Endothelial cell of umbilical vein (primary cell): Measurements from ENCODE around the gene SORCS2. TPM values are rescaled to one million over a fixed set of nuclear protein-coding genes. Genes with fewer than 3 reads are reported as not detected.

ENCODE experiments used
- BruUV-seq: library from RNA; stranded (reverse); fragments of 400-500 nt; replicated peaks from 2 replicates; lab custom pipeline; 2021; lab: Mats Ljungman, UMichigan
- CTCF ChIA-PET: fragments of 300-600, 350-600 bp; sonication (Branson Sonifier 250); formaldehyde crosslinking; loops from one replicate; lab custom pipeline; 2021; ENCODE audit warnings: antibody characterized with exemption, inconsistent platforms; lab: Charles Lee
- POLR2A ChIA-PET: fragments of 300-600, 350-600 bp; sonication (Branson Sonifier 250); formaldehyde crosslinking; loops from one replicate; lab custom pipeline; 2021; ENCODE audit warnings: antibody characterized with exemption, inconsistent platforms; lab: Charles Lee
- DNase-seq: peaks from one replicate; pipeline ENCODE4 v3.0.0-alpha.2; 2011; ENCODE audit warnings: low read depth, low spot score
- FAIRE-seq: peaks from 2 replicates; lab custom pipeline; 2011; peaks lifted over from hg19 to GRCh38; lab: Jason Lieb, UNC
- H2AFZ ChIP-seq: 2 replicates; pipeline ENCODE4 v1.6.0; 2012; ENCODE audit warnings: low read depth, low read length, control low read depth, inconsistent platforms
- H3K27ac ChIP-seq: 2 replicates; pipeline ENCODE4 v1.5.1; 2011; ENCODE audit warnings: low read depth, mild to moderate bottlenecking, control low read depth, low read length, moderate library complexity; ENCODE audit not compliant: insufficient read depth
- H3K27me3 ChIP-seq, 2 experiments: 2 replicates each; pipeline versions ENCODE4 v1.6.0 to v1.6.1; 2011; ENCODE audit warnings: low read length in 2 of 2, mixed read lengths in 1 of 2; ENCODE audit not compliant: control insufficient read depth in 2 of 2, insufficient read depth in 2 of 2
- H3K36me3 ChIP-seq, 2 experiments: 2 replicates in 1 of 2; 3 replicates in 1 of 2; pipeline ENCODE4 v1.5.1; 2011; ENCODE audit warnings: low read length in 2 of 2, mild to moderate bottlenecking in 1 of 2, moderate library complexity in 1 of 2; ENCODE audit not compliant: control insufficient read depth in 2 of 2, insufficient read depth in 2 of 2; ENCODE audit errors: extremely low read depth in 1 of 2
- H3K4me1 ChIP-seq: 3 replicates; pipeline ENCODE4 v1.5.1; 2011; ENCODE audit warnings: mild to moderate bottlenecking, low read length; ENCODE audit not compliant: control insufficient read depth, insufficient read depth; ENCODE audit errors: extremely low read depth
- H3K4me2 ChIP-seq: 2 replicates; pipeline ENCODE4 v1.6.1; 2011; ENCODE audit warnings: low read length, control low read depth, mixed read lengths; ENCODE audit not compliant: insufficient read depth
- H3K4me3 ChIP-seq, 3 experiments: fragments of 200-600 bp in 1 of 3; sonication (generic), shearing (Covaris generic) in 1 of 3; replicated peaks in 1 of 3; 2 replicates each; pipeline ENCODE4 v1.5.1; 2011 to 2016; ENCODE audit warnings: control low read depth in 3 of 3, low read length in 3 of 3, mild to moderate bottlenecking in 2 of 3, inconsistent platforms in 1 of 3, low read depth in 1 of 3, moderate library complexity in 1 of 3; ENCODE audit not compliant: insufficient read depth in 1 of 3
- H3K79me2 ChIP-seq: 2 replicates; pipeline ENCODE4 v1.6.0; 2012; ENCODE audit warnings: low read length, inconsistent platforms; ENCODE audit not compliant: control insufficient read depth, insufficient read depth
- H3K9ac ChIP-seq: replicated peaks from 2 replicates; pipeline ENCODE3; 2011; ENCODE audit warnings: low read length, control low read depth; ENCODE audit not compliant: insufficient read depth; ENCODE audit errors: extremely low read depth
- H3K9me1 ChIP-seq: replicated peaks from 3 replicates; pipeline ENCODE4 v1.6.0; 2011; ENCODE audit warnings: mild to moderate bottlenecking, low read length; ENCODE audit not compliant: control insufficient read depth, insufficient read depth; ENCODE audit errors: extremely low read depth
- H3K9me3 ChIP-seq: replicated peaks from 2 replicates; pipeline ENCODE4 v1.5.1; 2012; ENCODE audit warnings: low read length, inconsistent platforms; ENCODE audit not compliant: control insufficient read depth, insufficient read depth
- H4K20me1 ChIP-seq: replicated peaks from 2 replicates; pipeline ENCODE3; 2011; ENCODE audit warnings: mild to moderate bottlenecking, low read length; ENCODE audit not compliant: control insufficient read depth, insufficient read depth; ENCODE audit errors: extremely low read depth
- CTCF ChIP-seq, 2 donors: IDR thresholded peaks; 1 replicate in 1 of 2; 2 replicates in 1 of 2; pipeline ENCODE4 v1.5.1; 2011; ENCODE audit warnings: low read length in 2 of 2, mild to moderate bottlenecking in 2 of 2, moderate library complexity in 2 of 2, control low read depth in 1 of 2, inconsistent platforms in 1 of 2, low read depth in 1 of 2; ENCODE audit not compliant: insufficient read depth in 1 of 2; ENCODE audit errors: extremely low read depth in 1 of 2
- EZH2 ChIP-seq: IDR thresholded peaks from 2 replicates; pipeline ENCODE4 v1.6.1; 2012; ENCODE audit warnings: borderline replicate concordance, low read depth, mild to moderate bottlenecking, moderate library complexity, low read length, inconsistent platforms; ENCODE audit not compliant: severe bottlenecking
- FOS ChIP-seq: IDR thresholded peaks from 2 replicates; pipeline ENCODE4 v1.6.1; 2011; ENCODE audit warnings: mild to moderate bottlenecking, low read length, moderate library complexity, borderline replicate concordance; ENCODE audit not compliant: insufficient read depth
- GATA2 ChIP-seq: IDR thresholded peaks from 2 replicates; pipeline ENCODE4 v1.7.0; 2011; ENCODE audit warnings: low read depth, mild to moderate bottlenecking, moderate library complexity, mixed read lengths, low read length; ENCODE audit not compliant: insufficient read length, insufficient read depth
- JUN ChIP-seq: IDR thresholded peaks from 2 replicates; pipeline ENCODE4 v1.6.1; 2011; ENCODE audit warnings: borderline replicate concordance, low read depth; ENCODE audit not compliant: insufficient read length, insufficient read depth
- MAX ChIP-seq: IDR thresholded peaks from 2 replicates; pipeline ENCODE4 v1.6.1; 2011; ENCODE audit not compliant: insufficient read depth, insufficient read length
- MYC ChIP-seq: IDR thresholded peaks from one replicate; pipeline ENCODE4 v1.6.1; 2011; ENCODE audit warnings: mild to moderate bottlenecking, low read depth, low read length
- POLR2A ChIP-seq: IDR thresholded peaks from 2 replicates; pipeline ENCODE4 v1.6.1; 2012; ENCODE audit warnings: low read depth, mild to moderate bottlenecking, control low read depth, low read length
- POLR2AphosphoS5 ChIP-seq: IDR thresholded peaks from 2 replicates; pipeline ENCODE4 v1.6.1; 2012; ENCODE audit warnings: low read depth, mild to moderate bottlenecking, control low read depth, low read length, moderate library complexity; ENCODE audit not compliant: insufficient read depth
- dilution Hi-C: fragments of 300-500 bp; cut with MboI; formaldehyde crosslinking; loops from one replicate; pipeline ENCODE4 v1.15.0; 2019; ENCODE audit warnings: low sequenced_read_pairs; ENCODE audit not compliant: extremely low pct_ligation_motif_present
- intact Hi-C: fragments of 100-400 bp; cut with micrococcal nuclease; formaldehyde crosslinking; loops from one replicate; pipeline ENCODE4 v1.10.0; 2022
- polyA plus RNA-seq, 4 experiments: library from polyadenylated mRNA; depleted of rRNA in 3 of 4; stranded (reverse) in 3 of 4; unstranded in 1 of 4; fragments of >200 nt; gene quantifications; 2 replicates each; pipeline versions ENCODE4 v1.2.1 to v1.2.3, GENCODE V29; 2011 to 2012; ENCODE audit warnings: missing spikeins in 1 of 4
- total RNA-seq: library from RNA; stranded (reverse); gene quantifications from 2 replicates; pipeline ENCODE4 v1.2.3, GENCODE V29; 2021

SORCS2 gene
- total and polyA plus RNA-seq, 2 donors (not counting 3 experiments of a cell fraction or from before 2014, with no cell fraction given), result not detected

- Histone ChIP-seq H3K79me2 (no peaks in the 10 kb centered on the region), H3K9me3 (no peaks in the 10 kb centered on the region), H3K4me1 (no peaks in the 10 kb centered on the region), H3K9ac (no peak overlapping the region), H4K20me1 (no peaks in the 10 kb centered on the region), H3K4me3 (no peak overlapping the region), H3K27ac (no peak overlapping the region), H3K4me2 (no peak overlapping the region), H3K27me3 (no peaks in the 10 kb centered on the region), H3K9me1 (no peaks in the 10 kb centered on the region), H3K36me3 (no peaks in the 10 kb centered on the region), H2AFZ (no peak overlapping the region)
- no peak for FAIRE-seq
- POLR2A ChIA-PET, result no interaction called here
- no TSS peak for BruUV-seq
- DNase-seq, result no peak
- dilution Hi-C loops (no loop called here), intact Hi-C loops (no loop called here)
- TF ChIP-seq EZH2, result no peak
- TF ChIP-seq MAX, result no peak
- CTCF ChIA-PET, result interaction anchor here (1.2 kb wide), 1 partner anchor 63 kb away, joined by 3 read pairs; no protein-coding TSS in a partner anchor
These were observed 215.8 kb downstream of the SORCS2 start for GRCh38 chr4:7408166-7408565.

- intact Hi-C loops (no loop called here), dilution Hi-C loops (no loop called here)
- Histone ChIP-seq H3K4me1 (no peaks in the 10 kb centered on the region), H3K27me3 (no peaks in the 10 kb centered on the region), H3K36me3 (no peaks in the 10 kb centered on the region), H3K9me3 (no peaks in the 10 kb centered on the region), H3K27ac (no peak overlapping the region), H3K9me1 (no peaks in the 10 kb centered on the region), H3K4me2 (no peak overlapping the region), H3K4me3 (no peak overlapping the region), H2AFZ (no peak overlapping the region), H4K20me1 (no peaks in the 10 kb centered on the region), H3K9ac (no peak overlapping the region), H3K79me2 (no peaks in the 10 kb centered on the region)
- TF ChIP-seq POLR2AphosphoS5, result no peak
- TF ChIP-seq CTCF (IDR thresholded peaks at IDR 0.05; ENCODE audit: extremely low read depth in 1 of 2, insufficient read depth in 1 of 2, low read depth in 1 of 2, low read length in 2 of 2), result no peak
- TF ChIP-seq JUN, result no peak
- no peak for TF ChIP-seq GATA2
- no peak for TF ChIP-seq FOS
- no peak for TF ChIP-seq MAX
- TF ChIP-seq POLR2A, result no peak
- TF ChIP-seq MYC, result no peak
- no peak for TF ChIP-seq EZH2
- ChIA-PET CTCF (no interaction called here), POLR2A (no interaction called here)
- FAIRE-seq (no peak), DNase-seq (no peak)
- BruUV-seq, result no TSS peak
These were observed 218.1 kb downstream of the SORCS2 start for GRCh38 chr4:7410446-7410845.
